Endothelial cell of umbilical vein (primary cell): ENCODE results near the gene ATL1. TPM values are rescaled to one million over a fixed set of nuclear protein-coding genes. Genes with fewer than 3 reads are reported as not detected.
"Not testable (repeated sequence)": the region's sequence is repeated elsewhere in the genome, so short reads cannot be mapped to it uniquely, and the experiment has no call there.

Experiments used
- BruUV-seq: library from RNA; stranded (reverse); fragments of 400-500 nt; replicated peaks from 2 replicates; lab custom pipeline; 2021; lab: Mats Ljungman, UMichigan
- CTCF ChIA-PET: fragments of 300-600, 350-600 bp; sonication (Branson Sonifier 250); formaldehyde crosslinking; loops from one replicate; lab custom pipeline; 2021; ENCODE audit warnings: antibody characterized with exemption, inconsistent platforms; lab: Charles Lee
- POLR2A ChIA-PET: fragments of 300-600, 350-600 bp; sonication (Branson Sonifier 250); formaldehyde crosslinking; loops from one replicate; lab custom pipeline; 2021; ENCODE audit warnings: antibody characterized with exemption, inconsistent platforms; lab: Charles Lee
- DNase-seq: peaks from one replicate; pipeline ENCODE4 v3.0.0-alpha.2; 2011; ENCODE audit warnings: low read depth, low spot score
- FAIRE-seq: peaks from 2 replicates; lab custom pipeline; 2011; peaks lifted over from hg19 to GRCh38; lab: Jason Lieb, UNC
- H2AFZ ChIP-seq: 2 replicates; pipeline ENCODE4 v1.6.0; 2012; ENCODE audit warnings: low read depth, low read length, control low read depth, inconsistent platforms
- H3K27ac ChIP-seq: 2 replicates; pipeline ENCODE4 v1.5.1; 2011; ENCODE audit warnings: low read depth, mild to moderate bottlenecking, control low read depth, low read length, moderate library complexity; ENCODE audit not compliant: insufficient read depth
- H3K27me3 ChIP-seq, 2 experiments: 2 replicates each; pipeline versions ENCODE4 v1.6.0 to v1.6.1; 2011; ENCODE audit warnings: low read length in 2 of 2, mixed read lengths in 1 of 2; ENCODE audit not compliant: control insufficient read depth in 2 of 2, insufficient read depth in 2 of 2
- H3K36me3 ChIP-seq, 2 experiments: 2 replicates in 1 of 2; 3 replicates in 1 of 2; pipeline ENCODE4 v1.5.1; 2011; ENCODE audit warnings: low read length in 2 of 2, mild to moderate bottlenecking in 1 of 2, moderate library complexity in 1 of 2; ENCODE audit not compliant: control insufficient read depth in 2 of 2, insufficient read depth in 2 of 2; ENCODE audit errors: extremely low read depth in 1 of 2
- H3K4me1 ChIP-seq: 3 replicates; pipeline ENCODE4 v1.5.1; 2011; ENCODE audit warnings: mild to moderate bottlenecking, low read length; ENCODE audit not compliant: control insufficient read depth, insufficient read depth; ENCODE audit errors: extremely low read depth
- H3K4me2 ChIP-seq: 2 replicates; pipeline ENCODE4 v1.6.1; 2011; ENCODE audit warnings: low read length, control low read depth, mixed read lengths; ENCODE audit not compliant: insufficient read depth
- H3K4me3 ChIP-seq, 3 experiments: fragments of 200-600 bp in 1 of 3; sonication (generic), shearing (Covaris generic) in 1 of 3; replicated peaks in 1 of 3; 2 replicates each; pipeline ENCODE4 v1.5.1; 2011 to 2016; ENCODE audit warnings: control low read depth in 3 of 3, low read length in 3 of 3, mild to moderate bottlenecking in 2 of 3, inconsistent platforms in 1 of 3, low read depth in 1 of 3, moderate library complexity in 1 of 3; ENCODE audit not compliant: insufficient read depth in 1 of 3
- H3K79me2 ChIP-seq: 2 replicates; pipeline ENCODE4 v1.6.0; 2012; ENCODE audit warnings: low read length, inconsistent platforms; ENCODE audit not compliant: control insufficient read depth, insufficient read depth
- H3K9ac ChIP-seq: replicated peaks from 2 replicates; pipeline ENCODE3; 2011; ENCODE audit warnings: low read length, control low read depth; ENCODE audit not compliant: insufficient read depth; ENCODE audit errors: extremely low read depth
- H3K9me1 ChIP-seq: replicated peaks from 3 replicates; pipeline ENCODE4 v1.6.0; 2011; ENCODE audit warnings: mild to moderate bottlenecking, low read length; ENCODE audit not compliant: control insufficient read depth, insufficient read depth; ENCODE audit errors: extremely low read depth
- H3K9me3 ChIP-seq: replicated peaks from 2 replicates; pipeline ENCODE4 v1.5.1; 2012; ENCODE audit warnings: low read length, inconsistent platforms; ENCODE audit not compliant: control insufficient read depth, insufficient read depth
- H4K20me1 ChIP-seq: replicated peaks from 2 replicates; pipeline ENCODE3; 2011; ENCODE audit warnings: mild to moderate bottlenecking, low read length; ENCODE audit not compliant: control insufficient read depth, insufficient read depth; ENCODE audit errors: extremely low read depth
- EZH2 ChIP-seq: IDR thresholded peaks from 2 replicates; pipeline ENCODE4 v1.6.1; 2012; ENCODE audit warnings: borderline replicate concordance, low read depth, mild to moderate bottlenecking, moderate library complexity, low read length, inconsistent platforms; ENCODE audit not compliant: severe bottlenecking
- FOS ChIP-seq: IDR thresholded peaks from 2 replicates; pipeline ENCODE4 v1.6.1; 2011; ENCODE audit warnings: mild to moderate bottlenecking, low read length, moderate library complexity, borderline replicate concordance; ENCODE audit not compliant: insufficient read depth
- GATA2 ChIP-seq: IDR thresholded peaks from 2 replicates; pipeline ENCODE4 v1.7.0; 2011; ENCODE audit warnings: low read depth, mild to moderate bottlenecking, moderate library complexity, mixed read lengths, low read length; ENCODE audit not compliant: insufficient read length, insufficient read depth
- JUN ChIP-seq: IDR thresholded peaks from 2 replicates; pipeline ENCODE4 v1.6.1; 2011; ENCODE audit warnings: borderline replicate concordance, low read depth; ENCODE audit not compliant: insufficient read length, insufficient read depth
- MYC ChIP-seq: IDR thresholded peaks from one replicate; pipeline ENCODE4 v1.6.1; 2011; ENCODE audit warnings: mild to moderate bottlenecking, low read depth, low read length
- POLR2A ChIP-seq: IDR thresholded peaks from 2 replicates; pipeline ENCODE4 v1.6.1; 2012; ENCODE audit warnings: low read depth, mild to moderate bottlenecking, control low read depth, low read length
- POLR2AphosphoS5 ChIP-seq: IDR thresholded peaks from 2 replicates; pipeline ENCODE4 v1.6.1; 2012; ENCODE audit warnings: low read depth, mild to moderate bottlenecking, control low read depth, low read length, moderate library complexity; ENCODE audit not compliant: insufficient read depth
- dilution Hi-C: fragments of 300-500 bp; cut with MboI; formaldehyde crosslinking; loops from one replicate; pipeline ENCODE4 v1.15.0; 2019; ENCODE audit warnings: low sequenced_read_pairs; ENCODE audit not compliant: extremely low pct_ligation_motif_present
- intact Hi-C: fragments of 100-400 bp; cut with micrococcal nuclease; formaldehyde crosslinking; loops from one replicate; pipeline ENCODE4 v1.10.0; 2022
- polyA plus RNA-seq, 4 experiments: library from polyadenylated mRNA; depleted of rRNA in 3 of 4; stranded (reverse) in 3 of 4; unstranded in 1 of 4; fragments of >200 nt; gene quantifications; 2 replicates each; pipeline versions ENCODE4 v1.2.1 to v1.2.3, GENCODE V29; 2011 to 2012; ENCODE audit warnings: missing spikeins in 1 of 4
- total RNA-seq: library from RNA; stranded (reverse); gene quantifications from 2 replicates; pipeline ENCODE4 v1.2.3, GENCODE V29; 2021
- TF ChIP-seq, protein P1 (sequence below): IDR thresholded peaks from 2 replicates; pipeline ENCODE4 v1.6.1; 2011; ENCODE audit not compliant: insufficient read depth, insufficient read length
- TF ChIP-seq, protein P2 (sequence below), 2 donors: IDR thresholded peaks; 1 replicate in 1 of 2; 2 replicates in 1 of 2; pipeline ENCODE4 v1.5.1; 2011; ENCODE audit warnings: low read length in 2 of 2, mild to moderate bottlenecking in 2 of 2, moderate library complexity in 2 of 2, control low read depth in 1 of 2, inconsistent platforms in 1 of 2, low read depth in 1 of 2; ENCODE audit not compliant: insufficient read depth in 1 of 2; ENCODE audit errors: extremely low read depth in 1 of 2

ATL1 gene
- total and polyA plus RNA-seq, 2 donors (not counting 3 experiments of a cell fraction or from before 2014, with no cell fraction given) = 1.1 to 5.1 TPM

DNA sequence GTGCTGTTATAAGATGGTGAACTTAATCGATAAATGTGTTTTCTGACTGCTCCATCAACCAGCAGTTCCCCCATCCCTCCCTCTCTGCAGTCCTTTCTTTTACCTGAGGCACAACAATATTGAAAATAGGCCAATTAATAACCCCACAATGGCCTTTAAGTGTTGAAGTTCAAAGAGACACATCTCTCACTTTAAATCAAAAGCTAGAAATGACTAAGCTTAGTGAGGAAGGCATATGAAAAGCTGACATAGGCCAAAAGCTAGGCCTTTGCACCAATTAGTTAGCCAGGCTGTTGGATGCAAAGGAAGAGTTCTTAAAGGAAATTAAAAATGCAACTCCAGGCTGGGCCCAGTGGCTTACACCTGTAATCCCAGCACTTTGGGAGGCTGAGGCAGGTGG lies 64.5 kb downstream of the ATL1 start:
- CTCF ChIA-PET = interaction anchor here (2.1 kb wide), 1 partner anchor 90 kb away, joined by 8 read pairs; no protein-coding TSS in a partner anchor
- BruUV-seq = no TSS peak
- intact Hi-C loops = no loop called here

DNA sequence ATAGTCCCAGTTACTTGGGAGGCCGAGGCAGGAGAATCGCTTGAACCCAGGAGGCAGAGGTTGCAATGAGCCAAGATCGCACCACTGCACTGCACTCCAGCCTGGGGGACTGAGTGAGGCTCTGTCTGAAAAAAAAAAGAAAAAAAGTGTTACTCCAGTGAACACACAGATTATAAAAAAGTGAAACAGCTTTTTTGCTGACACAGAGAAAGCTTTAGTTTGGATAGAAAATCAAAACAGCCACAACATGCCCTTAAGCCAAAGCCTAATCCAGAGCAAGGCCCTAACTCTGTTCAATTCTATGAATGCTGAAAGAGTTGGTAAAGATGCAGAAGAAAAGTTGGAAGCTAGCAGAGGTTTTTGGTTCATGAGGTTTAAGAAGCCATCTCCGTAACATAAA lies 65.0 kb downstream of the ATL1 start:
- H3K79me2 ChIP-seq, H3K9ac ChIP-seq, FAIRE-seq, BruUV-seq, intact Hi-C loops, H3K9me1 ChIP-seq, H3K9me3 ChIP-seq, H3K36me3 ChIP-seq, H3K27ac ChIP-seq, H3K4me2 ChIP-seq, H3K27me3 ChIP-seq, H3K4me3 ChIP-seq, H4K20me1 ChIP-seq, H3K4me1 ChIP-seq, DNase-seq, H2AFZ ChIP-seq, dilution Hi-C loops, POLR2A ChIA-PET: not testable (repeated sequence)
- CTCF ChIA-PET = interaction anchor here (2.1 kb wide), 1 partner anchor 89 kb away, joined by 8 read pairs; no protein-coding TSS in a partner anchor

More for the DNA sequence above, 64.5 kb downstream of the ATL1 start:
- Histone ChIP-seq H3K9ac (no peak overlapping the region), H3K79me2 (no peaks in the 10 kb centered on the region), H3K27ac (no peak overlapping the region), H3K4me3 (no peak overlapping the region), H4K20me1 (no peaks in the 10 kb centered on the region), H3K9me1 (no peaks in the 10 kb centered on the region), H3K4me1 (peaks cover 5% of the 10 kb centered on the region), H3K9me3 (no peaks in the 10 kb centered on the region), H3K4me2 (no peak overlapping the region), H2AFZ (no peak overlapping the region), H3K27me3 (no peaks in the 10 kb centered on the region), H3K36me3 (no peaks in the 10 kb centered on the region)
- POLR2A ChIA-PET = no interaction called here
- dilution Hi-C loops = no loop called here
- TF ChIP-seq JUN (no peak), EZH2 (no peak), POLR2A (no peak), FOS (no peak), MYC (no peak), POLR2AphosphoS5 (no peak), GATA2 (no peak)
- TF ChIP-seq, protein P1, sequence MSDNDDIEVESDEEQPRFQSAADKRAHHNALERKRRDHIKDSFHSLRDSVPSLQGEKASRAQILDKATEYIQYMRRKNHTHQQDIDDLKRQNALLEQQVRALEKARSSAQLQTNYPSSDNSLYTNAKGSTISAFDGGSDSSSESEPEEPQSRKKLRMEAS = no peak
- TF ChIP-seq, protein P2, sequence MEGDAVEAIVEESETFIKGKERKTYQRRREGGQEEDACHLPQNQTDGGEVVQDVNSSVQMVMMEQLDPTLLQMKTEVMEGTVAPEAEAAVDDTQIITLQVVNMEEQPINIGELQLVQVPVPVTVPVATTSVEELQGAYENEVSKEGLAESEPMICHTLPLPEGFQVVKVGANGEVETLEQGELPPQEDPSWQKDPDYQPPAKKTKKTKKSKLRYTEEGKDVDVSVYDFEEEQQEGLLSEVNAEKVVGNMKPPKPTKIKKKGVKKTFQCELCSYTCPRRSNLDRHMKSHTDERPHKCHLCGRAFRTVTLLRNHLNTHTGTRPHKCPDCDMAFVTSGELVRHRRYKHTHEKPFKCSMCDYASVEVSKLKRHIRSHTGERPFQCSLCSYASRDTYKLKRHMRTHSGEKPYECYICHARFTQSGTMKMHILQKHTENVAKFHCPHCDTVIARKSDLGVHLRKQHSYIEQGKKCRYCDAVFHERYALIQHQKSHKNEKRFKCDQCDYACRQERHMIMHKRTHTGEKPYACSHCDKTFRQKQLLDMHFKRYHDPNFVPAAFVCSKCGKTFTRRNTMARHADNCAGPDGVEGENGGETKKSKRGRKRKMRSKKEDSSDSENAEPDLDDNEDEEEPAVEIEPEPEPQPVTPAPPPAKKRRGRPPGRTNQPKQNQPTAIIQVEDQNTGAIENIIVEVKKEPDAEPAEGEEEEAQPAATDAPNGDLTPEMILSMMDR (IDR thresholded peaks at IDR 0.05; ENCODE audit: extremely low read depth in 1 of 2, insufficient read depth in 1 of 2, low read depth in 1 of 2, low read length in 2 of 2) = no peak
- FAIRE-seq (no peak), DNase-seq (no peak)
